ENCODE results near the gene USP13. TPM values are rescaled to one million over a fixed set of nuclear protein-coding genes. Genes with fewer than 3 reads are reported as not detected.

USP13 gene
- polyA plus RNA-seq, 1 experiment: 15.2 TPM

- POLR2A ChIA-PET: no interaction called here
- TF ChIP-seq CTCF (IDR thresholded peaks at IDR 0.05; ENCODE audit: low read depth, low read length): no peak
- H3K9me3 ChIP-seq (ENCODE audit: control insufficient read depth, insufficient read depth, low read length): no peaks in the 10 kb centered on the region; the same call in 1 of the 2 replicates
- CTCF ChIA-PET: interaction anchor here (0.6 kb wide), 1 partner anchor 56 kb away, joined by 3 read pairs; no protein-coding TSS in a partner anchor
- no peak overlapping the region for H3K27ac ChIP-seq (ENCODE audit: low read depth, low read length)
- no peaks in the 10 kb centered on the region for H3K27me3 ChIP-seq (ENCODE audit: control insufficient read depth, insufficient read depth, low read length)
- no peak overlapping the region for H3K4me3 ChIP-seq (ENCODE audit: low read depth, low read length)
- DNase-seq (ENCODE audit: low read depth, low spot score): no peak
Observed at GRCh38 chr3:179655236-179655635, 2.4 kb downstream of the USP13 start.

GRCh38 chr3:179658606-179659005, 5.8 kb downstream of the USP13 start:
- ChIA-PET POLR2A (no interaction called here), CTCF (interaction anchor here (1.8 kb wide), 1 partner anchor 9 kb away, joined by 10 read pairs; no protein-coding TSS in a partner anchor)
- no peak overlapping the region for H3K27ac ChIP-seq (ENCODE audit: low read depth, low read length)
- no peak for DNase-seq (ENCODE audit: low read depth, low spot score)
- no peaks in the 10 kb centered on the region for H3K9me3 ChIP-seq (ENCODE audit: control insufficient read depth, insufficient read depth, low read length)
- TF ChIP-seq CTCF (IDR thresholded peaks at IDR 0.05; ENCODE audit: low read depth, low read length): no peak
- no peaks in the 10 kb centered on the region for H3K27me3 ChIP-seq (ENCODE audit: control insufficient read depth, insufficient read depth, low read length)
- H3K4me3 ChIP-seq (ENCODE audit: low read depth, low read length): no peak overlapping the region

- ChIA-PET POLR2A (interaction anchor here (0.7 kb wide), 1 partner anchor 8 kb away, joined by 4 read pairs; the partner anchor contains the start of gene USP13), CTCF (interaction anchor here (0.8 to 2.6 kb wide), 3 partner anchors 9 to 21 kb away, joined by 3 to 20 read pairs (median 3); no protein-coding TSS in a partner anchor)
- no peaks in the 10 kb centered on the region for H3K9me3 ChIP-seq (ENCODE audit: control insufficient read depth, insufficient read depth, low read length)
- H3K4me3 ChIP-seq (ENCODE audit: low read depth, low read length): no peak overlapping the region
- no peak for TF ChIP-seq CTCF (IDR thresholded peaks at IDR 0.05; ENCODE audit: low read depth, low read length)
- DNase-seq (ENCODE audit: low read depth, low spot score): no peak
- H3K27ac ChIP-seq (ENCODE audit: low read depth, low read length): no peak overlapping the region
- H3K27me3 ChIP-seq (ENCODE audit: control insufficient read depth, insufficient read depth, low read length): no peaks in the 10 kb centered on the region
Observed at GRCh38 chr3:179660872-179661271, 8.0 kb downstream of the USP13 start.

- CTCF ChIA-PET: interaction anchor here (2.6 kb wide), 1 partner anchor 12 kb away, joined by 20 read pairs; no protein-coding TSS in a partner anchor
- POLR2A ChIA-PET: interaction anchor here (0.7 kb wide), 1 partner anchor 9 kb away, joined by 4 read pairs; the partner anchor contains the start of gene USP13
Observed at GRCh38 chr3:179661777-179662176, 8.9 kb downstream of the USP13 start.

More at GRCh38 chr3:179661777-179662176, 8.9 kb downstream of the USP13 start:
- H3K27me3 ChIP-seq (ENCODE audit: control insufficient read depth, insufficient read depth, low read length): no peaks in the 10 kb centered on the region
- no peaks in the 10 kb centered on the region for H3K9me3 ChIP-seq (ENCODE audit: control insufficient read depth, insufficient read depth, low read length)
- no peak overlapping the region for H3K4me3 ChIP-seq (ENCODE audit: low read depth, low read length)
- DNase-seq (ENCODE audit: low read depth, low spot score): no peak
- TF ChIP-seq CTCF (IDR thresholded peaks at IDR 0.05; ENCODE audit: low read depth, low read length): no peak
- H3K27ac ChIP-seq (ENCODE audit: low read depth, low read length): no peak overlapping the region

Measured in AG04450 (cell line).